PC-3 (cell line): ENCODE measurements around the gene PTPN1. TPM values are rescaled to one million over a fixed set of nuclear protein-coding genes. Genes with fewer than 3 reads are reported as not detected.

Source experiments
- ATAC-seq: fragments of 200-7000 bp; cut with Tn5 transposase; 2 replicates; pipeline ENCODE4 v1.9.1; 2020; ENCODE audit warnings: mild to moderate bottlenecking, moderate library complexity
- BruUV-seq: library from RNA; stranded (reverse); fragments of 400-500 nt; replicated peaks from 2 replicates; lab custom pipeline; 2021; lab: Mats Ljungman, UMichigan
- CTCF ChIA-PET: fragments of 300-600 bp; sonication (Branson Sonifier 250); formaldehyde crosslinking; loops from one replicate; lab custom pipeline; 2022; ENCODE audit warnings: antibody characterized with exemption; lab: Charles Lee
- POLR2A ChIA-PET: fragments of 300-600 bp; sonication (Branson Sonifier 250); formaldehyde crosslinking; loops from one replicate; lab custom pipeline; 2022; ENCODE audit warnings: antibody characterized with exemption; ENCODE audit not compliant: unreplicated experiment; lab: Charles Lee
- DNase-seq: peaks from one replicate; pipeline ENCODE4 v3.0.0-alpha.2; 2015
- H2AFZ ChIP-seq: fragments of 300-600 bp; sonication (generic); 2 replicates; pipeline ENCODE4 v1.6.0; 2016; ENCODE audit warnings: antibody characterized with exemption, low read length
- H3F3A ChIP-seq: fragments of 300-600 bp; sonication (generic); one replicate; pipeline ENCODE4 v1.6.0; 2017; ENCODE audit warnings: antibody characterized with exemption, low read length, control low read depth, mild to moderate bottlenecking; ENCODE audit not compliant: unreplicated experiment
- H3K27ac ChIP-seq: fragments of 300-600 bp; sonication (generic); 2 replicates; pipeline ENCODE4 v1.5.1; 2016; ENCODE audit warnings: mild to moderate bottlenecking, low read length
- H3K27me3 ChIP-seq: fragments of 300-600 bp; sonication (generic); 2 replicates; pipeline ENCODE4 v1.6.1; 2016; ENCODE audit warnings: low read length, mixed read lengths
- H3K36me3 ChIP-seq: fragments of 300-600 bp; sonication (generic); 2 replicates; pipeline ENCODE4 v1.6.1; 2016; ENCODE audit warnings: low read depth, mixed run types, low read length, mixed read lengths
- H3K4me1 ChIP-seq: fragments of 300-600 bp; sonication (generic); 2 replicates; pipeline ENCODE4 v1.5.1; 2016; ENCODE audit warnings: low read length; ENCODE audit not compliant: insufficient read depth
- H3K4me2 ChIP-seq: fragments of 300-600 bp; sonication (generic); 2 replicates; pipeline ENCODE4 v1.6.0; 2016; ENCODE audit warnings: low read length
- H3K4me3 ChIP-seq: fragments of 300-600 bp; sonication (generic); 2 replicates; pipeline ENCODE4 v1.5.1; 2016; ENCODE audit warnings: mild to moderate bottlenecking, low read length, mixed read lengths
- H3K79me2 ChIP-seq: fragments of 300-600 bp; sonication (generic); 2 replicates; pipeline ENCODE4 v1.6.1; 2017; ENCODE audit warnings: low read length, mixed read lengths
- H3K9ac ChIP-seq: fragments of 300-600 bp; sonication (generic); 2 replicates; pipeline ENCODE4 v1.6.0; 2016; ENCODE audit warnings: mild to moderate bottlenecking, low read length
- H3K9me2 ChIP-seq: fragments of 300-600 bp; sonication (generic); replicated peaks from 2 replicates; pipeline ENCODE4 v1.6.1; 2016; ENCODE audit warnings: mixed run types, low read length, mixed read lengths
- H3K9me3 ChIP-seq: fragments of 300-600 bp; sonication (generic); 2 replicates; pipeline ENCODE4 v1.6.1; 2016; ENCODE audit warnings: low read length, mixed read lengths
- H4K20me1 ChIP-seq: fragments of 300-600 bp; sonication (generic); 2 replicates; pipeline ENCODE4 v1.6.1; 2016; ENCODE audit warnings: low read length, mixed read lengths
- EZH2 ChIP-seq: fragments of 300-600 bp; sonication (generic); IDR thresholded peaks from one replicate; pipeline ENCODE4 v1.6.1; 2017; ENCODE audit warnings: antibody characterized with exemption, mild to moderate bottlenecking, low read length; ENCODE audit not compliant: unreplicated experiment
- EZH2phosphoT487 ChIP-seq: fragments of 300-600 bp; sonication (generic); IDR thresholded peaks from 2 replicates; pipeline ENCODE4 v1.6.1; 2018; ENCODE audit warnings: mild to moderate bottlenecking, antibody characterized with exemption, low read length, borderline replicate concordance
- intact Hi-C: fragments of 100-400 bp; cut with micrococcal nuclease; formaldehyde crosslinking; loops from 2 replicates; pipeline ENCODE4 v1.9.0; 2023
- total RNA-seq: library from RNA; depleted of rRNA; stranded (reverse); fragments of >200 nt; gene quantifications from 2 replicates; pipeline ENCODE4 v1.2.3, GENCODE V29; 2014
- TF ChIP-seq, protein P1 (sequence below): fragments of 300-600 bp; sonication (generic); conservative IDR thresholded peaks from 2 replicates; pipeline ENCODE4 v1.5.1; 2017; ENCODE audit warnings: antibody characterized with exemption, low read depth, mild to moderate bottlenecking, low read length

PTPN1 gene
- total RNA-seq, 1 experiment from 2014 or later: 47.7 TPM

GRCh38 chr20:50580016-50580747 is 70.0 kb downstream of the PTPN1 start:
- Histone ChIP-seq H3K36me3 (peaks cover 69% of the 10 kb centered on the region), H3K9ac (no peak overlapping the region), H3K79me2 (no peaks in the 10 kb centered on the region), H3F3A (no peaks in the 10 kb centered on the region), H2AFZ (no peak overlapping the region), H3K4me2 (no peak overlapping the region), H3K9me3 (no peaks in the 10 kb centered on the region), H3K27ac (no peak overlapping the region), H3K4me3 (no peak overlapping the region), H3K27me3 (no peaks in the 10 kb centered on the region), H3K4me1 (no peaks in the 10 kb centered on the region), H4K20me1 (no peaks in the 10 kb centered on the region), H3K9me2 (no peaks in the 10 kb centered on the region)
- ATAC-seq: peak; percentile 75
- BruUV-seq: no TSS peak
- peak; percentile 77 for DNase-seq
- ChIA-PET CTCF (interaction anchor here (1.0 kb wide), 1 partner anchor 114 kb away, joined by 3 read pairs; no protein-coding TSS in a partner anchor), POLR2A (interaction anchor here (0.5 kb wide), 1 partner anchor 389 kb away, joined by 3 read pairs; no protein-coding TSS in a partner anchor)
- TF ChIP-seq, protein P1, sequence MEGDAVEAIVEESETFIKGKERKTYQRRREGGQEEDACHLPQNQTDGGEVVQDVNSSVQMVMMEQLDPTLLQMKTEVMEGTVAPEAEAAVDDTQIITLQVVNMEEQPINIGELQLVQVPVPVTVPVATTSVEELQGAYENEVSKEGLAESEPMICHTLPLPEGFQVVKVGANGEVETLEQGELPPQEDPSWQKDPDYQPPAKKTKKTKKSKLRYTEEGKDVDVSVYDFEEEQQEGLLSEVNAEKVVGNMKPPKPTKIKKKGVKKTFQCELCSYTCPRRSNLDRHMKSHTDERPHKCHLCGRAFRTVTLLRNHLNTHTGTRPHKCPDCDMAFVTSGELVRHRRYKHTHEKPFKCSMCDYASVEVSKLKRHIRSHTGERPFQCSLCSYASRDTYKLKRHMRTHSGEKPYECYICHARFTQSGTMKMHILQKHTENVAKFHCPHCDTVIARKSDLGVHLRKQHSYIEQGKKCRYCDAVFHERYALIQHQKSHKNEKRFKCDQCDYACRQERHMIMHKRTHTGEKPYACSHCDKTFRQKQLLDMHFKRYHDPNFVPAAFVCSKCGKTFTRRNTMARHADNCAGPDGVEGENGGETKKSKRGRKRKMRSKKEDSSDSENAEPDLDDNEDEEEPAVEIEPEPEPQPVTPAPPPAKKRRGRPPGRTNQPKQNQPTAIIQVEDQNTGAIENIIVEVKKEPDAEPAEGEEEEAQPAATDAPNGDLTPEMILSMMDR: peak; percentile 93
- TF ChIP-seq EZH2: no peak
- no peak for TF ChIP-seq EZH2phosphoT487
- intact Hi-C loops: loop anchor here (1.0 kb wide), 1 partner anchor 76 kb away; no protein-coding TSS in a partner anchor

GRCh38 chr20:50580842-50581544 is 70.8 kb downstream of the PTPN1 start:
- ChIA-PET CTCF (no interaction called here), POLR2A (interaction anchor here (0.5 kb wide), 1 partner anchor 390 kb away, joined by 3 read pairs; no protein-coding TSS in a partner anchor)
- TF ChIP-seq EZH2: no peak
- TF ChIP-seq, protein P1: no peak
- TF ChIP-seq EZH2phosphoT487: no peak
- Histone ChIP-seq H4K20me1 (no peaks in the 10 kb centered on the region), H3K79me2 (no peaks in the 10 kb centered on the region), H3K4me3 (no peak overlapping the region), H3K36me3 (peaks cover 69% of the 10 kb centered on the region), H3K4me1 (no peaks in the 10 kb centered on the region), H2AFZ (no peak overlapping the region), H3K27ac (no peak overlapping the region), H3K9ac (no peak overlapping the region), H3F3A (no peaks in the 10 kb centered on the region), H3K9me2 (no peaks in the 10 kb centered on the region), H3K4me2 (no peak overlapping the region), H3K27me3 (no peaks in the 10 kb centered on the region), H3K9me3 (no peaks in the 10 kb centered on the region)
- no TSS peak for BruUV-seq
- ATAC-seq (no peak), DNase-seq (no peak)
- intact Hi-C loops: loop anchor here (1.0 kb wide), 1 partner anchor 77 kb away; no protein-coding TSS in a partner anchor
